Endothelial cell of umbilical vein (primary cell): ENCODE data around the gene ZNF22. TPM values are rescaled to one million over a fixed set of nuclear protein-coding genes. Genes with fewer than 3 reads are reported as not detected.

ENCODE experiments used
- BruUV-seq: library from RNA; stranded (reverse); fragments of 400-500 nt; replicated peaks from 2 replicates; lab custom pipeline; 2021; lab: Mats Ljungman, UMichigan
- CTCF ChIA-PET: fragments of 300-600, 350-600 bp; sonication (Branson Sonifier 250); formaldehyde crosslinking; loops from one replicate; lab custom pipeline; 2021; ENCODE audit warnings: antibody characterized with exemption, inconsistent platforms; lab: Charles Lee
- POLR2A ChIA-PET: fragments of 300-600, 350-600 bp; sonication (Branson Sonifier 250); formaldehyde crosslinking; loops from one replicate; lab custom pipeline; 2021; ENCODE audit warnings: antibody characterized with exemption, inconsistent platforms; lab: Charles Lee
- DNase-seq: peaks from one replicate; pipeline ENCODE4 v3.0.0-alpha.2; 2011; ENCODE audit warnings: low read depth, low spot score
- FAIRE-seq: peaks from 2 replicates; lab custom pipeline; 2011; peaks lifted over from hg19 to GRCh38; lab: Jason Lieb, UNC
- H2AFZ ChIP-seq: 2 replicates; pipeline ENCODE4 v1.6.0; 2012; ENCODE audit warnings: low read depth, low read length, control low read depth, inconsistent platforms
- H3K27ac ChIP-seq: 2 replicates; pipeline ENCODE4 v1.5.1; 2011; ENCODE audit warnings: low read depth, mild to moderate bottlenecking, control low read depth, low read length, moderate library complexity; ENCODE audit not compliant: insufficient read depth
- H3K27me3 ChIP-seq, 2 experiments: 2 replicates each; pipeline versions ENCODE4 v1.6.0 to v1.6.1; 2011; ENCODE audit warnings: low read length in 2 of 2, mixed read lengths in 1 of 2; ENCODE audit not compliant: control insufficient read depth in 2 of 2, insufficient read depth in 2 of 2
- H3K36me3 ChIP-seq, 2 experiments: 2 replicates in 1 of 2; 3 replicates in 1 of 2; pipeline ENCODE4 v1.5.1; 2011; ENCODE audit warnings: low read length in 2 of 2, mild to moderate bottlenecking in 1 of 2, moderate library complexity in 1 of 2; ENCODE audit not compliant: control insufficient read depth in 2 of 2, insufficient read depth in 2 of 2; ENCODE audit errors: extremely low read depth in 1 of 2
- H3K4me1 ChIP-seq: 3 replicates; pipeline ENCODE4 v1.5.1; 2011; ENCODE audit warnings: mild to moderate bottlenecking, low read length; ENCODE audit not compliant: control insufficient read depth, insufficient read depth; ENCODE audit errors: extremely low read depth
- H3K4me2 ChIP-seq: 2 replicates; pipeline ENCODE4 v1.6.1; 2011; ENCODE audit warnings: low read length, control low read depth, mixed read lengths; ENCODE audit not compliant: insufficient read depth
- H3K4me3 ChIP-seq, 3 experiments: fragments of 200-600 bp in 1 of 3; sonication (generic), shearing (Covaris generic) in 1 of 3; replicated peaks in 1 of 3; 2 replicates each; pipeline ENCODE4 v1.5.1; 2011 to 2016; ENCODE audit warnings: control low read depth in 3 of 3, low read length in 3 of 3, mild to moderate bottlenecking in 2 of 3, inconsistent platforms in 1 of 3, low read depth in 1 of 3, moderate library complexity in 1 of 3; ENCODE audit not compliant: insufficient read depth in 1 of 3
- H3K79me2 ChIP-seq: 2 replicates; pipeline ENCODE4 v1.6.0; 2012; ENCODE audit warnings: low read length, inconsistent platforms; ENCODE audit not compliant: control insufficient read depth, insufficient read depth
- H3K9ac ChIP-seq: replicated peaks from 2 replicates; pipeline ENCODE3; 2011; ENCODE audit warnings: low read length, control low read depth; ENCODE audit not compliant: insufficient read depth; ENCODE audit errors: extremely low read depth
- H3K9me1 ChIP-seq: replicated peaks from 3 replicates; pipeline ENCODE4 v1.6.0; 2011; ENCODE audit warnings: mild to moderate bottlenecking, low read length; ENCODE audit not compliant: control insufficient read depth, insufficient read depth; ENCODE audit errors: extremely low read depth
- H3K9me3 ChIP-seq: replicated peaks from 2 replicates; pipeline ENCODE4 v1.5.1; 2012; ENCODE audit warnings: low read length, inconsistent platforms; ENCODE audit not compliant: control insufficient read depth, insufficient read depth
- H4K20me1 ChIP-seq: replicated peaks from 2 replicates; pipeline ENCODE3; 2011; ENCODE audit warnings: mild to moderate bottlenecking, low read length; ENCODE audit not compliant: control insufficient read depth, insufficient read depth; ENCODE audit errors: extremely low read depth
- EZH2 ChIP-seq: IDR thresholded peaks from 2 replicates; pipeline ENCODE4 v1.6.1; 2012; ENCODE audit warnings: borderline replicate concordance, low read depth, mild to moderate bottlenecking, moderate library complexity, low read length, inconsistent platforms; ENCODE audit not compliant: severe bottlenecking
- FOS ChIP-seq: IDR thresholded peaks from 2 replicates; pipeline ENCODE4 v1.6.1; 2011; ENCODE audit warnings: mild to moderate bottlenecking, low read length, moderate library complexity, borderline replicate concordance; ENCODE audit not compliant: insufficient read depth
- GATA2 ChIP-seq: IDR thresholded peaks from 2 replicates; pipeline ENCODE4 v1.7.0; 2011; ENCODE audit warnings: low read depth, mild to moderate bottlenecking, moderate library complexity, mixed read lengths, low read length; ENCODE audit not compliant: insufficient read length, insufficient read depth
- JUN ChIP-seq: IDR thresholded peaks from 2 replicates; pipeline ENCODE4 v1.6.1; 2011; ENCODE audit warnings: borderline replicate concordance, low read depth; ENCODE audit not compliant: insufficient read length, insufficient read depth
- MYC ChIP-seq: IDR thresholded peaks from one replicate; pipeline ENCODE4 v1.6.1; 2011; ENCODE audit warnings: mild to moderate bottlenecking, low read depth, low read length
- POLR2A ChIP-seq: IDR thresholded peaks from 2 replicates; pipeline ENCODE4 v1.6.1; 2012; ENCODE audit warnings: low read depth, mild to moderate bottlenecking, control low read depth, low read length
- POLR2AphosphoS5 ChIP-seq: IDR thresholded peaks from 2 replicates; pipeline ENCODE4 v1.6.1; 2012; ENCODE audit warnings: low read depth, mild to moderate bottlenecking, control low read depth, low read length, moderate library complexity; ENCODE audit not compliant: insufficient read depth
- dilution Hi-C: fragments of 300-500 bp; cut with MboI; formaldehyde crosslinking; loops from one replicate; pipeline ENCODE4 v1.15.0; 2019; ENCODE audit warnings: low sequenced_read_pairs; ENCODE audit not compliant: extremely low pct_ligation_motif_present
- intact Hi-C: fragments of 100-400 bp; cut with micrococcal nuclease; formaldehyde crosslinking; loops from one replicate; pipeline ENCODE4 v1.10.0; 2022
- polyA plus RNA-seq, 4 experiments: library from polyadenylated mRNA; depleted of rRNA in 3 of 4; stranded (reverse) in 3 of 4; unstranded in 1 of 4; fragments of >200 nt; gene quantifications; 2 replicates each; pipeline versions ENCODE4 v1.2.1 to v1.2.3, GENCODE V29; 2011 to 2012; ENCODE audit warnings: missing spikeins in 1 of 4
- total RNA-seq: library from RNA; stranded (reverse); gene quantifications from 2 replicates; pipeline ENCODE4 v1.2.3, GENCODE V29; 2021
- TF ChIP-seq, protein P1 (sequence below): IDR thresholded peaks from 2 replicates; pipeline ENCODE4 v1.6.1; 2011; ENCODE audit not compliant: insufficient read depth, insufficient read length
- TF ChIP-seq, protein P2 (sequence below), 2 donors: IDR thresholded peaks; 1 replicate in 1 of 2; 2 replicates in 1 of 2; pipeline ENCODE4 v1.5.1; 2011; ENCODE audit warnings: low read length in 2 of 2, mild to moderate bottlenecking in 2 of 2, moderate library complexity in 2 of 2, control low read depth in 1 of 2, inconsistent platforms in 1 of 2, low read depth in 1 of 2; ENCODE audit not compliant: insufficient read depth in 1 of 2; ENCODE audit errors: extremely low read depth in 1 of 2

The ZNF22 gene
- total and polyA plus RNA-seq, 2 donors (not counting 3 experiments of a cell fraction or from before 2014, with no cell fraction given) = 21.0 to 48.7 TPM

- POLR2A ChIA-PET = interaction anchor here (0.6 to 2.2 kb wide), 10 partner anchors 8 to 692 kb away, joined by 3 to 48 read pairs (median 7); partner anchors contain the start of gene ZNF22
- Histone ChIP-seq H3K9ac (peak overlapping the region; percentile 15), H3K4me1 (peaks cover 48% of the 10 kb centered on the region)
Measured at GRCh38 chr10:44979281-44980191, 21.2 kb upstream of the ZNF22 start.

More at GRCh38 chr10:44979281-44980191, 21.2 kb upstream of the ZNF22 start:
- Histone ChIP-seq H3K27me3 (no peaks in the 10 kb centered on the region), H2AFZ (no peak overlapping the region), H3K79me2 (no peaks in the 10 kb centered on the region), H3K36me3 (peaks cover 0 to 11% of the 10 kb centered on the region in 2 experiments), H3K9me1 (no peaks in the 10 kb centered on the region), H4K20me1 (no peaks in the 10 kb centered on the region), H3K4me2 (no peak overlapping the region), H3K27ac (peak overlapping the region; percentile 94), H3K4me3 (no peak overlapping the region), H3K9me3 (no peaks in the 10 kb centered on the region)
- intact Hi-C loops (loop anchor here (5.0 to 10.0 kb wide), 2 partner anchors 102 to 1305 kb away; no protein-coding TSS in a partner anchor), dilution Hi-C loops (no loop called here)
- TF ChIP-seq POLR2AphosphoS5 (no peak), MYC (no peak), GATA2 (no peak), FOS (no peak), EZH2 (no peak), POLR2A (no peak), JUN (no peak)
- TF ChIP-seq, protein P1, sequence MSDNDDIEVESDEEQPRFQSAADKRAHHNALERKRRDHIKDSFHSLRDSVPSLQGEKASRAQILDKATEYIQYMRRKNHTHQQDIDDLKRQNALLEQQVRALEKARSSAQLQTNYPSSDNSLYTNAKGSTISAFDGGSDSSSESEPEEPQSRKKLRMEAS = no peak
- TF ChIP-seq, protein P2, sequence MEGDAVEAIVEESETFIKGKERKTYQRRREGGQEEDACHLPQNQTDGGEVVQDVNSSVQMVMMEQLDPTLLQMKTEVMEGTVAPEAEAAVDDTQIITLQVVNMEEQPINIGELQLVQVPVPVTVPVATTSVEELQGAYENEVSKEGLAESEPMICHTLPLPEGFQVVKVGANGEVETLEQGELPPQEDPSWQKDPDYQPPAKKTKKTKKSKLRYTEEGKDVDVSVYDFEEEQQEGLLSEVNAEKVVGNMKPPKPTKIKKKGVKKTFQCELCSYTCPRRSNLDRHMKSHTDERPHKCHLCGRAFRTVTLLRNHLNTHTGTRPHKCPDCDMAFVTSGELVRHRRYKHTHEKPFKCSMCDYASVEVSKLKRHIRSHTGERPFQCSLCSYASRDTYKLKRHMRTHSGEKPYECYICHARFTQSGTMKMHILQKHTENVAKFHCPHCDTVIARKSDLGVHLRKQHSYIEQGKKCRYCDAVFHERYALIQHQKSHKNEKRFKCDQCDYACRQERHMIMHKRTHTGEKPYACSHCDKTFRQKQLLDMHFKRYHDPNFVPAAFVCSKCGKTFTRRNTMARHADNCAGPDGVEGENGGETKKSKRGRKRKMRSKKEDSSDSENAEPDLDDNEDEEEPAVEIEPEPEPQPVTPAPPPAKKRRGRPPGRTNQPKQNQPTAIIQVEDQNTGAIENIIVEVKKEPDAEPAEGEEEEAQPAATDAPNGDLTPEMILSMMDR (IDR thresholded peaks at IDR 0.05; ENCODE audit: extremely low read depth in 1 of 2, insufficient read depth in 1 of 2, low read depth in 1 of 2, low read length in 2 of 2) = no peak
- FAIRE-seq (peak; percentile 8), DNase-seq (no peak)
- BruUV-seq = no TSS peak
- CTCF ChIA-PET = interaction anchor here (0.7 to 1.7 kb wide), 7 partner anchors 13 to 47 kb away, joined by 3 to 11 read pairs (median 7); no protein-coding TSS in a partner anchor
